ENCODE measurements around the gene NEK7. TPM values are rescaled to one million over a fixed set of nuclear protein-coding genes. Genes with fewer than 3 reads are reported as not detected.

NEK7 gene
- total and polyA plus RNA-seq, 9 of the 15 experiments (the other 6 are each of a cell fraction or from before 2014, with no cell fraction given): 8.5 to 37.3 (median 27.7) TPM

- intact Hi-C loops (cut with micrococcal nuclease) (no loop called here), in situ Hi-C loops (cut with MboI) (no loop called here)
- FAIRE-seq (no peak), ATAC-seq (no peak), DNase-seq (ENCODE audit: extremely low read depth in 1 of 4, low spot score in 3 of 4) (no peak)
- H3K27ac ChIP-seq (ENCODE audit: extremely low read depth, low read depth, low read length): no peak overlapping the region
- no peaks in the 10 kb centered on the region for H3K79me2 ChIP-seq (ENCODE audit: control insufficient read depth, insufficient read depth, low read length)
- no peaks in the 10 kb centered on the region for H3K36me3 ChIP-seq (ENCODE audit: control insufficient read depth, insufficient read depth, low read length)
- H2AFZ ChIP-seq (ENCODE audit: low read depth, low read length): no peak overlapping the region
- no peaks in the 10 kb centered on the region for H3K9me1 ChIP-seq (ENCODE audit: control insufficient read depth, insufficient read depth, low read length)
- 0% methylated on average over 1 of the region's 1 CpG for WGBS (ENCODE audit: insufficient coverage, low coverage, missing lambda C conversion rate)
- H3K27me3 ChIP-seq (ENCODE audit: control insufficient read depth in 2 of 2, insufficient read depth in 2 of 2, low read length in 2 of 2): no peaks in the 10 kb centered on the region
- CTCF ChIA-PET (ENCODE audit: low intra/inter-chr PET ratio): no interaction called here
- H4K20me1 ChIP-seq (replicated peaks; ENCODE audit: control insufficient read depth, insufficient read depth, low read length): no peaks in the 10 kb centered on the region
- no TSS peak for BruUV-seq (replicated peaks)
- H3K9ac ChIP-seq (ENCODE audit: insufficient read depth in 1 of 2, low read depth in 2 of 2, low read length in 2 of 2): no peak overlapping the region
- no peak overlapping the region for H3K4me2 ChIP-seq (ENCODE audit: insufficient read depth, low read length)
- POLR2A ChIA-PET: no interaction called here
- TF ChIP-seq POLR2B (IDR thresholded peaks at IDR 0.05; ENCODE audit: low read depth, partially characterized antibody): no peak
- TF ChIP-seq ETV1 (tag; conservative IDR thresholded peaks at IDR 0.05; ENCODE audit: low read depth): no peak
- no peak for TF ChIP-seq ESRRA (IDR thresholded peaks at IDR 0.05; ENCODE audit: borderline replicate concordance, low read depth)
- TF ChIP-seq TSHZ1 (CRISPR knock-in tag; IDR thresholded peaks at IDR 0.05): no peak
- TF ChIP-seq ZNF146 (CRISPR knock-in tag; IDR thresholded peaks at IDR 0.05; ENCODE audit: unreplicated experiment): no peak
- no peak for TF ChIP-seq HDAC2 (IDR thresholded peaks at IDR 0.05)
- TF ChIP-seq CEBPZ (IDR thresholded peaks at IDR 0.05; ENCODE audit: borderline replicate concordance, low read depth, low read length): no peak
- no peak for TF ChIP-seq ZNF655 (CRISPR knock-in tag; IDR thresholded peaks at IDR 0.05)
- TF ChIP-seq ZNF398 (CRISPR knock-in tag; IDR thresholded peaks at IDR 0.05): no peak
- no peak for TF ChIP-seq CREBBP (IDR thresholded peaks at IDR 0.05; ENCODE audit: low read depth, low read length)
- H3K4me3 ChIP-seq: no peak overlapping the region
- peaks cover 2 to 26% of the 10 kb centered on the region in 2 experiments; a peak in 3 of 5 replicates for H3K4me1 ChIP-seq (replicated peaks in 1 of 2; ENCODE audit: control insufficient read depth in 2 of 2, insufficient read depth in 2 of 2, low read length in 2 of 2)
- H3K9me3 ChIP-seq (replicated peaks; ENCODE audit: control insufficient read depth, insufficient read depth, low read depth, low read length): no peaks in the 10 kb centered on the region
Measured at GRCh38 chr1:198124673-198125072, 32.1 kb upstream of the NEK7 start.
